Prostate gland (tissue), 2 donors: ENCODE data around the gene INPP5B. TPM values are rescaled to one million over a fixed set of nuclear protein-coding genes. Genes with fewer than 3 reads are reported as not detected.
"Not testable (repeated sequence)": the region's sequence is repeated elsewhere in the genome, so short reads cannot be mapped to it uniquely, and the experiment has no call there.

ENCODE experiments used
- DNase-seq: peaks from one replicate; pipeline ENCODE4 v3.0.0-alpha.2; 2019; ENCODE audit warnings: low spot score
- H3K27ac ChIP-seq, 2 donors: fragments of 200-600 bp; sonication (generic); 2 replicates each; pipeline ENCODE4 v1.5.1; 2017 to 2019
- H3K27me3 ChIP-seq: fragments of 200-600 bp; sonication (generic); replicated peaks from 2 replicates; pipeline ENCODE4 v1.5.1; 2019; ENCODE audit not compliant: insufficient read depth
- H3K36me3 ChIP-seq, 2 donors: fragments of 200-600 bp; sonication (generic); 1 replicate in 1 of 2; 2 replicates in 1 of 2; pipeline versions ENCODE4 v1.5.1 to v1.8.1; 2017 to 2019
- H3K4me1 ChIP-seq: fragments of 200-600 bp; sonication (generic); replicated peaks from 2 replicates; pipeline ENCODE4 v1.5.1; 2019
- H3K4me3 ChIP-seq, 2 donors: fragments of 200-600 bp; sonication (generic); 2 replicates each; pipeline ENCODE4 v1.5.1; 2017 to 2019
- H3K9me3 ChIP-seq: fragments of 200-600 bp; sonication (generic); 2 replicates; pipeline ENCODE4 v1.5.1; 2017
- CTCF ChIP-seq, 4 experiments: fragments of 200-600 bp in 2 of 4; fragments of 450-650 bp in 2 of 4; sonication (generic) in 2 of 4; IDR thresholded peaks; 1 replicate in 3 of 4; 2 replicates in 1 of 4; pipeline ENCODE4 v1.5.1; 2016 to 2019; ENCODE audit warnings: antibody characterized with exemption in 4 of 4, mild to moderate bottlenecking in 2 of 4, moderate library complexity in 2 of 4
- POLR2A ChIP-seq: fragments of 450-650 bp; IDR thresholded peaks from one replicate; pipeline ENCODE4 v1.6.1; 2016; ENCODE audit warnings: antibody characterized with exemption, mild to moderate bottlenecking
- POLR2AphosphoS5 ChIP-seq: sonication (generic); formaldehyde crosslinking; IDR thresholded peaks from one replicate; pipeline ENCODE4 v1.6.1; 2017; ENCODE audit warnings: antibody characterized with exemption
- WGBS: methylation state at CpG from one replicate; pipeline ENCODE4 v1.1.5; 2018; 5-methylcytosine and 5-hydroxymethylcytosine counted together
- intact Hi-C: fragments of 100-400 bp; cut with DNase I; formaldehyde crosslinking; loops from one replicate; pipeline ENCODE4 v1.14.2; 2022
- total RNA-seq, 2 donors: library from RNA; depleted of rRNA; stranded (reverse); fragments of >200 nt; gene quantifications; one replicate each; pipeline ENCODE4 v1.1.0, GENCODE V29; 2016

Gene INPP5B
- total RNA-seq, 2 donors from 2014 or later, result 12.8 to 20.8 TPM

GRCh38 chr1:37965301-37965700 is 18.4 kb upstream of the INPP5B start:
- Histone ChIP-seq H3K27me3 (no peaks in the 10 kb centered on the region), H3K9me3 (no peaks in the 10 kb centered on the region), H3K4me3 (no peak overlapping the region), H3K36me3 (peaks cover 0 to 10% of the 10 kb centered on the region in 2 donors), H3K4me1 (no peaks in the 10 kb centered on the region), H3K27ac (no peak overlapping the region)
- TF ChIP-seq POLR2AphosphoS5 (no peak), CTCF (IDR thresholded peaks at IDR 0.05) (no peak), POLR2A (no peak)
- no peak for DNase-seq
- 64% methylated on average over 4 of the region's 4 CpGs for WGBS
- intact Hi-C loops, result no loop called here

- H3K36me3 ChIP-seq, H3K9me3 ChIP-seq, H3K27ac ChIP-seq, H3K4me3 ChIP-seq, intact Hi-C loops, DNase-seq, H3K27me3 ChIP-seq, H3K4me1 ChIP-seq: not testable (repeated sequence)
- WGBS, result 98% methylated on average over 12 of the region's 12 CpGs
Measured at GRCh38 chr1:37964106-37964505, 17.3 kb upstream of the INPP5B start.

GRCh38 chr1:37958690-37959089 is 11.8 kb upstream of the INPP5B start:
- 85% methylated on average over 2 of the region's 2 CpGs for WGBS
- Histone ChIP-seq H3K4me3 (no peak overlapping the region), H3K27ac (no peak overlapping the region), H3K9me3 (no peaks in the 10 kb centered on the region), H3K27me3 (no peaks in the 10 kb centered on the region), H3K36me3 (peaks cover 9 to 14% of the 10 kb centered on the region in 2 donors), H3K4me1 (no peaks in the 10 kb centered on the region)
- DNase-seq, result no peak
- TF ChIP-seq CTCF (IDR thresholded peaks at IDR 0.05) (no peak), POLR2AphosphoS5 (no peak), POLR2A (no peak)
- intact Hi-C loops, result no loop called here

- intact Hi-C loops, result no loop called here
- no peak for TF ChIP-seq POLR2A
- TF ChIP-seq POLR2AphosphoS5, result no peak
- no peak for TF ChIP-seq CTCF (IDR thresholded peaks at IDR 0.05)
- WGBS, result 57% methylated on average over 3 of the region's 3 CpGs
- Histone ChIP-seq H3K4me1 (no peaks in the 10 kb centered on the region), H3K9me3 (no peaks in the 10 kb centered on the region), H3K27me3 (no peaks in the 10 kb centered on the region), H3K27ac (no peak overlapping the region), H3K4me3 (no peak overlapping the region), H3K36me3 (peaks cover 9 to 14% of the 10 kb centered on the region in 2 donors)
- DNase-seq, result no peak
Measured at GRCh38 chr1:37955685-37956084, 8.8 kb upstream of the INPP5B start.

GRCh38 chr1:37954316-37954971 is 7.6 kb upstream of the INPP5B start:
- WGBS, result 72% methylated on average over 3 of the region's 3 CpGs
- Histone ChIP-seq H3K36me3 (peaks cover 9 to 11% of the 10 kb centered on the region in 2 donors), H3K4me3 (no peak overlapping the region), H3K27ac (no peak overlapping the region), H3K27me3 (no peaks in the 10 kb centered on the region), H3K4me1 (no peaks in the 10 kb centered on the region), H3K9me3 (no peaks in the 10 kb centered on the region)
- intact Hi-C loops, result no loop called here
- TF ChIP-seq CTCF (IDR thresholded peaks at IDR 0.05) (no peak), POLR2A (no peak), POLR2AphosphoS5 (no peak)
- no peak for DNase-seq
